H1 (cell line): ENCODE results near the gene CAPN2.

Experiments used
- BCL11A ChIP-seq, 2 experiments: IDR thresholded peaks; one replicate each; pipeline ENCODE4 v1.6.1; 2011; ENCODE audit warnings: low read depth in 2 of 2, low read length in 2 of 2, mild to moderate bottlenecking in 2 of 2
- CREB1 ChIP-seq: IDR thresholded peaks from 2 replicates; pipeline ENCODE4 v1.6.1; 2012; ENCODE audit warnings: inconsistent platforms
- CTCF ChIP-seq, 3 experiments: IDR thresholded peaks; 1 replicate in 2 of 3; 2 replicates in 1 of 3; pipeline versions ENCODE4 v1.5.1 to v1.6.1; 2011; ENCODE audit warnings: low read length in 3 of 3, mild to moderate bottlenecking in 3 of 3, inconsistent platforms in 2 of 3, low read depth in 1 of 3, moderate library complexity in 1 of 3; ENCODE audit not compliant: insufficient read depth in 1 of 3; ENCODE audit errors: control extremely low read depth in 1 of 3
- EZH2 ChIP-seq: fragments of 200-600 bp; sonication (generic); IDR thresholded peaks from 2 replicates; pipeline ENCODE4 v1.7.1; 2012; ENCODE audit warnings: low read depth, mild to moderate bottlenecking, moderate library complexity, low read length, inconsistent platforms; ENCODE audit not compliant: severe bottlenecking
- MAX ChIP-seq: IDR thresholded peaks from 2 replicates; pipeline ENCODE4 v1.6.1; 2012; ENCODE audit warnings: inconsistent platforms
- POLR2A ChIP-seq, 2 experiments: IDR thresholded peaks; 1 replicate in 1 of 2; 2 replicates in 1 of 2; pipeline ENCODE4 v1.6.1; 2011; ENCODE audit warnings: low read depth in 2 of 2, low read length in 2 of 2, mild to moderate bottlenecking in 2 of 2; ENCODE audit errors: control extremely low read depth in 1 of 2
- RFX5 ChIP-seq: IDR thresholded peaks from 2 replicates; pipeline ENCODE4 v1.6.1; 2011; ENCODE audit warnings: low read depth, low read length, improper control_type of control experiment, borderline replicate concordance
- TAF1 ChIP-seq: IDR thresholded peaks from 2 replicates; pipeline ENCODE4 v1.6.1; 2011; ENCODE audit warnings: mild to moderate bottlenecking, low read depth, low read length
- TCF12 ChIP-seq: IDR thresholded peaks from 2 replicates; pipeline ENCODE4 v1.6.1; 2011; ENCODE audit warnings: low read depth, mild to moderate bottlenecking, low read length

- TF ChIP-seq EZH2 = no peak
- TF ChIP-seq POLR2A (IDR thresholded peaks at IDR 0.05; ENCODE audit: control extremely low read depth in 1 of 2, low read depth in 2 of 2, low read length in 2 of 2) = no peak
- TF ChIP-seq MAX = no peak
- no peak for TF ChIP-seq TAF1
- TF ChIP-seq BCL11A (IDR thresholded peaks at IDR 0.05; ENCODE audit: low read depth in 2 of 2, low read length in 2 of 2) = no peak
- no peak for TF ChIP-seq CREB1
- no peak for TF ChIP-seq RFX5
- no peak for TF ChIP-seq CTCF (IDR thresholded peaks at IDR 0.05; ENCODE audit: control extremely low read depth in 1 of 3, insufficient read depth in 1 of 3, low read depth in 1 of 3, low read length in 3 of 3)
- no peak for TF ChIP-seq TCF12
Measured at GRCh38 chr1:223760833-223761232, 48.5 kb downstream of the CAPN2 start.
